Effector memory CD8-positive, alpha-beta T cell (primary cell): ENCODE data around the gene UNC13C.

Experiments used
- ATAC-seq: fragments of 150-1000 bp; cut with Tn5 transposase; replicated peaks from 2 replicates; pipeline ENCODE4 v1.10.0; 2021; ENCODE audit warnings: mild to moderate bottlenecking, moderate library complexity
- DNase-seq, 3 experiments: peaks; one replicate each; pipeline ENCODE4 v3.0.0; 2021
- H3K27ac Mint-ChIP-seq, 2 donors: one replicate each; pipeline ENCODE4 v1.8.0; 2022; ENCODE audit warnings: mild to moderate bottlenecking in 2 of 2, mixed read lengths in 2 of 2, moderate library complexity in 2 of 2
- H3K27me3 Mint-ChIP-seq, 2 donors: one replicate each; pipeline ENCODE4 v1.8.0; 2022; ENCODE audit warnings: mixed read lengths in 2 of 2
- H3K36me3 Mint-ChIP-seq: one replicate; pipeline ENCODE4 v1.8.0; 2022; ENCODE audit warnings: mild to moderate bottlenecking, moderate library complexity, mixed read lengths; ENCODE audit not compliant: insufficient read depth
- H3K4me1 Mint-ChIP-seq, 2 donors: one replicate each; pipeline ENCODE4 v1.8.0; 2022; ENCODE audit warnings: low read depth in 2 of 2, mixed read lengths in 2 of 2
- H3K4me3 Mint-ChIP-seq, 2 donors: one replicate each; pipeline ENCODE4 v1.8.0; 2022; ENCODE audit warnings: mild to moderate bottlenecking in 2 of 2, mixed read lengths in 2 of 2, moderate library complexity in 2 of 2
- H3K9me3 Mint-ChIP-seq, 2 donors: one replicate each; pipeline ENCODE4 v1.8.0; 2022; ENCODE audit warnings: mixed read lengths in 2 of 2

The UNC13C gene

DNA sequence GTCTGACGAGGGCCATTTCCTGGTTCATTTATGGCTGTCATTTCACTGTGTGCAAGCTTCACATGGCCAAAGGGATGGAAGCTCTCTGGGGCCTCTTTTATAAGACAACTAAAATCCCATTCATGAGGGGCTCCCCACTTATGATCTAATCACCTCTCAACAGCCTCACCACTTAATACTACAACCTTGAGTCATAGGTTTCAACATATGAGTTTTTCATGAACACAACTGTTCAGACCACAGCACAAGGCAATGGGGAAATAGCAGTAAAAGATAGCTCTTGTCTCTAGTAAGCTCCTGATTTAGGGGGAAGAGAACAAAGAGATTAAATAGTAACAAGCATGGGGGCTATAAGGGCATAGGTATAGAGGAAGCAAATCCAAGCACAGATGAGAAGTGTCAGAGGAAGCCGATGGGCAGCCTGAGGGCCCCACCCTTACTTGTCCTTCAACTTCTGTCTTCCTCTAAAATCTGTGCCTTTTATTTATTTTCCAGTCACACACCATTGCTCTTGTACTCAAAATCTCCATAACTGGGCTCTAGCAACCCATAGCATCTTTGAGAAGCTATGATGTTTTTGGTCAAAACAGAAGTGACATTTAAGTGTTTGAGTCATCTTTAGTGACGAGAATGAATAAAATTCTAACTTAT lies 329.1 kb downstream of the UNC13C start:
- Mint-ChIP-seq H3K4me3 (no peak overlapping the region), H3K4me1 (no peaks in the 10 kb centered on the region), H3K27ac (no peak overlapping the region), H3K9me3 (peaks cover 0 to 3% of the 10 kb centered on the region in 2 donors), H3K36me3 (no peaks in the 10 kb centered on the region), H3K27me3 (no peaks in the 10 kb centered on the region)
- DNase-seq: no peak
- no peak for ATAC-seq

DNA sequence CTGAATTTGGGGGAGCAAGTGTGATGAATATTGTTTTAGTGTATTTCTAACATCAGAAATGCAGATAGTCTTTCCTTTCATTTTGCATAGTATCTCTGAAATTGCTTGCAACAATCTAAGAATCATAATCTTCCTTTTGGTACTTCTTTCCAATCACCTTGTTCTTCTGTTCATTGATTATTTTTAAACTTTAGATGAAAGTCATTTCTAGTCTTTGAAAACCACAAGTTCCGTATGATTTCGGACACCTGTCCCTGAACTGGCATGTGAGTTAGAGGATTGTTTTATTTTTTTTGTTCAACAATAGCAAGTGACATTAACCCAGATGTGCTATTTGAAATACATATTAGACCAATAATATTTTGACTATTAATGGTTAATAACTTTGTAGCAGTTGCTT lies 329.7 kb downstream of the UNC13C start:
- DNase-seq (no peak), ATAC-seq (no peak)
- H3K36me3 Mint-ChIP-seq: no peaks in the 10 kb centered on the region
- H3K4me3 Mint-ChIP-seq: no peak overlapping the region
- peaks cover 0 to 2% of the 10 kb centered on the region in 2 donors for H3K9me3 Mint-ChIP-seq
- H3K27ac Mint-ChIP-seq: no peak overlapping the region
- no peaks in the 10 kb centered on the region for H3K4me1 Mint-ChIP-seq
- H3K27me3 Mint-ChIP-seq: no peaks in the 10 kb centered on the region

DNA sequence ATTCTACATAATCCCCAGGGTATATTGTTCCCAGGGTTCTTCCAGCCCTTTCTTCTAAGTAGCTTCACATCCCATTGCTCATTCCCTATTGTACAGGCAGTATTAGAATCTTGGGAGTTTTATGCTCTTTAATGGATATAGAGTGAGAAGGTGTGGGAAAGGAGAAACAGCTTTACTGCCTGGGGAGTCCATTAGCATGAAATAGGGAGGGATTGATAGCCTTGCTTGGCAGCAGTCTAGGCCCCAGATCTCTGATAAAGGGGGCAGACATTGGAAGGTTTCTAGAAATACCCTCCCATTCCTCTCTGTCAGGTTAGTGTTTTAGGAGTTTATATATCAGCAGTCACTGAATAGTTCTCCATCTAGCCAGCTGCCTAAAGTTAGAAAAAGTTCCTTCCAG lies 334.3 kb downstream of the UNC13C start:
- Mint-ChIP-seq H3K27me3 (no peaks in the 10 kb centered on the region), H3K36me3 (no peaks in the 10 kb centered on the region), H3K9me3 (peaks cover 0 to 6% of the 10 kb centered on the region in 2 donors), H3K4me3 (no peak overlapping the region), H3K4me1 (no peaks in the 10 kb centered on the region), H3K27ac (no peak overlapping the region)
- no peak for ATAC-seq
- DNase-seq: no peak

DNA sequence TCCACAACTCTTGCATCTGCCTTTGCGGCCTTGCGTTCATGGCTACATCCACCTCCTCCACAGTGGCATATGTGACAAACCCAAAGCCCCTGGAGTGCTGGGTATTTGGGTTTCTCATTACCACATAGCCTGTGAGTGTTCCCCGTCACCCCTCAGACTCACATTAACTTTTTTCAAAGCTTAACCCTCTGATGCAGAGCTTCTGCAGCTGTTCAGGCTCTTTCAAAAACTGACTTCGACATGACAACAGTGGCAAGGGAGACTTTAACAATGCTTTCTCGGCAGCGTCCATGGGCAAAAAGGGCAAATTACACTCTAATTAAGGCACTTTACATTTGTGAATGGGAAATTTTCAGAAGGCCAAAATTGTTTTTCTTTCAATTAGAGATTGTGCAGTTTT lies 343.2 kb downstream of the UNC13C start:
- Mint-ChIP-seq H3K27ac (no peak overlapping the region), H3K36me3 (no peaks in the 10 kb centered on the region), H3K4me1 (no peaks in the 10 kb centered on the region), H3K27me3 (no peaks in the 10 kb centered on the region), H3K9me3 (peaks cover 4 to 8% of the 10 kb centered on the region in 2 donors), H3K4me3 (no peak overlapping the region)
- DNase-seq: no peak
- no peak for ATAC-seq

DNA sequence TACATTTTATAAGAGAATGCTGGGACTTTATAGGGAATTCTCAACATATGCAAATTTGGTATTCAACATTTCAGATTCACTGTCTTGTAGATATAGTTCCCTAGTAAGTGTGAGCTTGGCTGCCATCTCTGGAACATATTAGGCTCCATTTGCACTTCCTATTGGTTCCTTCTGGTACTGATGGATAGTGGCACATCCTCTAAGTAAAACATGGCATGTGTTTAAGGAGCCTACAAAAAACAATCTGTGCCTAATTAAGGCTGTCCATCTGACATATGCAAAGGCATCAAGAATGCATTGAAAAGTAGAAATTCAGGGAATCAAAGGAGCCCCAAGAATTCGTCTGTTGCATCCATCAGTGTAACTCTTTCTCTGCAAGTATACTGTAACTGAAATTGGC lies 344.1 kb downstream of the UNC13C start:
- Mint-ChIP-seq H3K9me3 (peaks cover 4 to 8% of the 10 kb centered on the region in 2 donors), H3K4me1 (no peaks in the 10 kb centered on the region), H3K36me3 (no peaks in the 10 kb centered on the region), H3K27ac (no peak overlapping the region), H3K4me3 (no peak overlapping the region), H3K27me3 (no peaks in the 10 kb centered on the region)
- ATAC-seq (no peak), DNase-seq (no peak)

DNA sequence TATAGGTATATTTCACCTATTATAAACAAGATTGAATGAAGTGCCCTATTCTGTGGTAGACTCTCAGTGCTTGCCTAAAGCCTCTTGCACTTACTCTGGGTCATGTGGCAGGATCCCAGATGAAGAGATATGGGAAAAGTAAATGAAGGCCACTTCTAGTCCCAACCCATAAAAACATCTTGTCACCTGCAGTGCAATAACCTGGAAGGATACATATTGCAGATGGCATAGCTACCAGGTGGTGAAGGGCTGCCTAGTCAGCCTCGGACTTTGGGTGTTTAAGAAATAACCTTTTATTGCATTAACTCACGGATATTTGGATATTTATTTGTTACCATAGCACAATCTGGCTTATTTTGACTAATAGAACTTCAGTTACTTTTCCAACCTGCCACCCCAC lies 367.1 kb downstream of the UNC13C start:
- Mint-ChIP-seq H3K4me1 (no peaks in the 10 kb centered on the region), H3K27ac (no peak overlapping the region), H3K36me3 (no peaks in the 10 kb centered on the region), H3K27me3 (no peaks in the 10 kb centered on the region), H3K4me3 (no peak overlapping the region), H3K9me3 (peaks cover 7 to 8% of the 10 kb centered on the region in 2 donors)
- no peak for ATAC-seq
- DNase-seq: no peak

DNA sequence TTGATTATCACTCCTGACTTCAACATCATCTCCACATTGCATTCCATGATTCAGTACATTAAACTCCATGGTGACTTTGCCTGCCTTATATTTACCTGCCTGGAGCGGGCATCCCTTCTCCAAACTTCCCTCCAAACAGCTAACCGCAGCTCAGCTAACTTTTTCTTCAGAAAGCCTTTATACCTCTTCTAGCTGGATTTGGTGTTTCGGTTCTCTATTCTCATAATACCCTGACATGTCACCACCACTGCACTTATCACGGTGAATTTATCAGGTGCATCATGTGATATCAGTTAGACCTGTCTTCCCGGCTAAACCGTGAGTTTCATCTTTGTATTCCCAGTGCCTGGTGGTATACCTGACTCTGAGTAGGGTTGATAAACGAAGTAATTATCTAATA lies 367.6 kb downstream of the UNC13C start:
- ATAC-seq: no peak
- H3K9me3 Mint-ChIP-seq: peaks cover 7 to 8% of the 10 kb centered on the region in 2 donors
- H3K4me3 Mint-ChIP-seq: no peak overlapping the region
- no peaks in the 10 kb centered on the region for H3K4me1 Mint-ChIP-seq
- H3K27ac Mint-ChIP-seq: no peak overlapping the region
- no peaks in the 10 kb centered on the region for H3K36me3 Mint-ChIP-seq
- H3K27me3 Mint-ChIP-seq: no peaks in the 10 kb centered on the region
- no peak for DNase-seq

DNA sequence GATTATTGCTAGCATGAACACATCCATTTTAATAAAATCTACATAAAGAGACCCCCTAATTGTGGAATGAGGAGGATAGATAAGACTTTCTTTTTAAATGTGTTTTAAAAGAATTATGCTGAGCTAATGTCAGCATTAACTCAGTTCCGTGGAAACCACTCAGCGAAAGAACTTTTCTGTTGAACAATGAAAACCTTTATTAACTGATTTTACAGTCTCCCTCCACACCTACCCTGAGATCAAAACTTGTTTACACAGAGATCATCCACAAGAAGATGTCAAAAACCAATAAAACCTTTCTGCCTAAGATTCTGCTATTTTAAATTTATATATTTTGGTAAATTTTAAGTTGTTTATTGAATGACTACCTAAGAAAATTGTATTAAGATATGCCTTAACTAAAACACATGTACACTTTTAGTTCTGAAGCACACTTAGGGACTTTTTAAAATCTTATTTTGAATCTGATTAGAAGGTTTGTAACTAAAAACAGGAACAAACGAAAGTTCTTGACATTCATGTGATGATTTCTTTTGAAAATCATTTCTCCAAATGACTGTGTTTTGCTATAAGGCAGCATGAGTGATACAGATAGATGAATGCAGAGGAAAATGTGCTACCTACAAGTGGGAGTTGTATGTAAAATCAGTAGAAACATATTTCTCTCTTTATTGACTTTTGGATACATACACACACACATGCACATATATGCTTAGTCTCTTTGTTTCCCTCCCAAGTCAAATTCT lies 369.0 kb downstream of the UNC13C start:
- no peak overlapping the region for H3K4me3 Mint-ChIP-seq
- H3K27ac Mint-ChIP-seq: no peak overlapping the region
- no peak for DNase-seq
- ATAC-seq: no peak
- no peaks in the 10 kb centered on the region for H3K4me1 Mint-ChIP-seq
- no peaks in the 10 kb centered on the region for H3K27me3 Mint-ChIP-seq
- H3K9me3 Mint-ChIP-seq: peaks cover 6 to 7% of the 10 kb centered on the region in 2 donors
- no peaks in the 10 kb centered on the region for H3K36me3 Mint-ChIP-seq

DNA sequence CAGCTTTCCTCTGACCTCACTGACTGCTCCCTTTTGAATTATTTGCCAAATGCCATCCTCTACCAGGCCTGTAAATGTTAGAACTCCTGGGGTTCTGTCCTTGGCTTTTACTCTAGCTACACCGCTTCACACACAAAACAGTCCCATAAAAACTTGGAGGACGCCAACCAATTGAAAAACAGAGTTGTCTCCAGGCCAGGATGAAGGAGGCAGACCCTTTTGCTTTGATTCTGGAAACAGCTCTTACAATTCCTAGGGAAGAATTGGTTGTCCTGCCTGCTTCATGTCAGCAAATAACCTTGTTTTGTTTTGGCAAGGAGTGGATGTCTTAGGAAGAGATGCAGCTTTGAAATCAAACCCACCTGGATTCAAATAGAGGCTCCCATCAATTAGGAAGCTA lies 375.5 kb downstream of the UNC13C start:
- Mint-ChIP-seq H3K36me3 (no peaks in the 10 kb centered on the region), H3K4me1 (no peaks in the 10 kb centered on the region), H3K27ac (no peak overlapping the region), H3K4me3 (no peak overlapping the region), H3K27me3 (no peaks in the 10 kb centered on the region), H3K9me3 (peaks cover 1 to 3% of the 10 kb centered on the region in 2 donors)
- no peak for DNase-seq
- no peak for ATAC-seq

DNA sequence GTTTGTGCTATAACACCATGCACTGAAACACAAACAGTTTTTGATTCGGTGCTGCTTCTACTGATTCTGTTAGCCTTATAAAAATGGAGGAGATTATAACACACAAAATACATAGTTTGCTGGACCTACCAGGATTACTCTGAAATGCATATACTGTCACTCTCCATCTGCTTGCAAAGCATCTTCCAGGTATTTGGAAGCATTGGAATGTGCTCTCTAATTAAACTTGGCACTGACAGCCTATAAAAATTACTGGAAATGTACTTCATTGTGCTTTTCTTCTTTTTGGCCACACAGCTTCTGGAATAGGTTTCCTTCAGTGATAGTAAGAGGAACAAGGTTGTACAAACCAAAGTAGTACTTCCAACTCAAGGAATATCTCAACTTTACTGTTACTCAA lies 376.1 kb downstream of the UNC13C start:
- no peak for DNase-seq
- no peak for ATAC-seq
- Mint-ChIP-seq H3K27me3 (no peaks in the 10 kb centered on the region), H3K4me3 (no peak overlapping the region), H3K27ac (no peak overlapping the region), H3K36me3 (no peaks in the 10 kb centered on the region), H3K4me1 (no peaks in the 10 kb centered on the region), H3K9me3 (peaks cover 5 to 7% of the 10 kb centered on the region in 2 donors)

DNA sequence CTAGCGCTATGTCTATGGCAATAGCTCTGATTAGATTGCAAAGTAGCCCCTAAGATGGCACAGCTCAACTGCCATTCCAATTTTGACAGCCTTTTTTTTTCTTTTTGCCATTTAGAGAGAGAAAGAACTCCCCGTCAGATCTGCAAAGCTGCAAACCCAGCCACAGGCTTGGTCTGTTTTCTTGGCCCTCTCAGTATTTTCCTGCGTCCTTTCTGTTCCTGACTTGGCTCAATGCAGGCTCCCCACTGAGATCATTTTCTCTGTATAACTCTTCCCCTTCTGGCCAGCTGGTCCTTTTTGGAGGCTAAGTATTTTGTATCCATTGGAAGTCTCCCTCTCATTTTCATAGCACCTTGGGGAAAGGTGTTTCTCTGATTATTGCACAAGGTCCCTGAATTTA lies 386.7 kb downstream of the UNC13C start:
- H3K27ac Mint-ChIP-seq: no peak overlapping the region
- ATAC-seq (no peak), DNase-seq (no peak)
- H3K9me3 Mint-ChIP-seq: peaks cover 10 to 14% of the 10 kb centered on the region in 2 donors
- H3K36me3 Mint-ChIP-seq: no peaks in the 10 kb centered on the region
- H3K4me1 Mint-ChIP-seq: no peaks in the 10 kb centered on the region
- no peaks in the 10 kb centered on the region for H3K27me3 Mint-ChIP-seq
- no peak overlapping the region for H3K4me3 Mint-ChIP-seq

DNA sequence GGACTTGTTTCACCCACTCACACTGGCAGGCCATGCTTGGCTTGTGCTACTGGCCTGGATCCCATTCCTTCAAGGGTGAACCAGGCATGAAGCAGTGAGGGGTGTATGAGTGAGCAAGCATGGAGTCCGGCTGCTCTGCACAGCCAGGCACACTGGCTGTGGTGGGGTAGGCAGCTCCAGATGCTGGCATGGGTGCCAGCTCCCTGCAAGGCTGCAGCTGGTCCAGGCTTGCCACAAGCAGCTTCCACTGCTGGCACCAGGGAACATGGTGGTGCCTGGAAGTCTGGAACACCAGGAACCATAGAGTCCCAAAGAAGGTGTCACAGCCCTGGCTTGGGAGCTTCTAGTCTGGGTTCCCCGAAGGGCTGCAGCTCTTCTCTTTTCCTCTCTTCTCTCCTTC lies 395.1 kb downstream of the UNC13C start:
- ATAC-seq (no peak), DNase-seq (no peak)
- no peak overlapping the region for H3K4me3 Mint-ChIP-seq
- H3K4me1 Mint-ChIP-seq: no peaks in the 10 kb centered on the region
- H3K27ac Mint-ChIP-seq: no peak overlapping the region
- no peaks in the 10 kb centered on the region for H3K36me3 Mint-ChIP-seq
- H3K9me3 Mint-ChIP-seq: no peaks in the 10 kb centered on the region
- H3K27me3 Mint-ChIP-seq: no peaks in the 10 kb centered on the region

DNA sequence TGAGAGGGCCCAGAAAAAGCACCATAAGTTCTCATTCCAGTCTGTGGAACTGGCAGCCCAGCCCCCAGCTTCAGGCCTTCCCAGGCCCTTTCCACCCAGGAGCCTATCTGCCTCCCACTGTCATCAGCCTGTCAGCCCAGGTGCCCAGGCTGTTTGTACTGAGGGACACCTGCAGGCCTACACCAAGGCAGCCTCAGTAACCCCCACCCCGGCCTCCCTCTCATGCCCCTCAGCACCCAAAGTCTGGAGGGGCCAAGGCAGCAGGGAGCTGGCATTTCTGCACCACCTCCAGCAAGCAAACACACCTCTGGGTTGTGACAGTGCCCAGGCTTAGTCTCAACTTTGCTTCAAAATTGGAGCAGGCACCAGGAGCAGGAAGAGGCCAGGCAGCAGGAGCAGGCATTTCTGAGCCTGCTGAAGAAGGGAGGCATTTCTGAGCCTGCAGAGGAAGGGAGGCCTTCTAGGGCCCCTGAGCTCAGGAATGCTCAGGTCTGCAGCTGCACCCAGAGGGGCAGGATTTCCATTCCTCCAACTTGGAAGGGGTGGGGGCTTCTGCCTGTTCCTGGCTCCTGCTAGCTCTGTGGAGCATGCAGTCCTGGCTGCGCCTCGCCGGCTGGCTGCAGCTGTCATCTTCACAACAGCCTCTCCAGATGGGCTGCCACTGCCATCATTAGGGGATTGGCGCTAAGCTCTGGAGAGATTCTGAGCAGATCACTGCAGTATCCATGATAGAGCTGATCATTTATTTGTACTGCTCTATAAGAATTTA lies 396.1 kb downstream of the UNC13C start:
- ATAC-seq: no peak
- no peak overlapping the region for H3K27ac Mint-ChIP-seq
- H3K27me3 Mint-ChIP-seq: no peaks in the 10 kb centered on the region
- no peaks in the 10 kb centered on the region for H3K36me3 Mint-ChIP-seq
- H3K4me1 Mint-ChIP-seq: no peaks in the 10 kb centered on the region
- no peak for DNase-seq
- H3K9me3 Mint-ChIP-seq: no peaks in the 10 kb centered on the region
- H3K4me3 Mint-ChIP-seq: no peak overlapping the region

DNA sequence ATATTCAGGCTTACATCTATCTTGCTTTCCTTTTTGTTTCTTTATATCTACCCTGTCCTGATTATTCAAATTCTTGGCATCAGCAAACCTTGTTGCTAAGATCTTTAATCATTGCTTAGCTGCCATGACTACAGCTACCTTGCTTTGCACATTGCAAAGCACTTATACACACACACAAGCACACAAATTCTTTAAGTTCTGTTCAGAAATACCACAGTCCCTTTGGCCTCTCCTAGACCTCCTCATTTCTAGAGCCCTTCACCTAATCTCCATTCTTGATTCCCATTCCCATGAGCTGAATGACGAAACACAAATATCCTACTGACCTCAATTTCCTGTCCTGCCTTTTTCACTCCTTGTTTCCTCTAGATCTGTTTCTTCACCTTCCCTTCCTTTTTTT lies 409.6 kb downstream of the UNC13C start:
- peaks cover 0 to 4% of the 10 kb centered on the region in 2 donors for H3K9me3 Mint-ChIP-seq
- H3K4me3 Mint-ChIP-seq: no peak overlapping the region
- no peak overlapping the region for H3K27ac Mint-ChIP-seq
- DNase-seq (no peak), ATAC-seq (no peak)
- H3K4me1 Mint-ChIP-seq: no peaks in the 10 kb centered on the region
- no peaks in the 10 kb centered on the region for H3K36me3 Mint-ChIP-seq
- H3K27me3 Mint-ChIP-seq: no peaks in the 10 kb centered on the region
